SK-N-SH (cell line): Measurements from ENCODE around the gene PARD3B. TPM values are rescaled to one million over a fixed set of nuclear protein-coding genes. Genes with fewer than 3 reads are reported as not detected.
A peak's percentile ranks its signal among the peaks of the same experiment; 100 is the strongest.

ENCODE experiments used
- CTCF ChIA-PET: fragments of 300-600, 350-600 bp; formaldehyde crosslinking; extraction: SDS; loops from one replicate; lab custom pipeline; 2021; lab: Yijun Ruan, JAX
- POLR2A ChIA-PET: fragments of 350-600 bp; sonication (Branson Sonifier 250); formaldehyde crosslinking; extraction: SDS; loops from one replicate; lab custom pipeline; 2020; ENCODE audit warnings: antibody characterized with exemption, inconsistent platforms; lab: Yijun Ruan, JAX
- DNase-seq: peaks from one replicate; pipeline ENCODE4 v3.0.0; 2012
- H2AFZ ChIP-seq: fragments of 200-600 bp; sonication (generic); 2 replicates; pipeline ENCODE4 v1.8.1; 2016; ENCODE audit warnings: antibody characterized with exemption, mild to moderate bottlenecking, low read depth
- H3F3A ChIP-seq: fragments of 200-600 bp; sonication (generic); replicated peaks from 2 replicates; pipeline ENCODE3; 2016; ENCODE audit warnings: antibody characterized with exemption, mild to moderate bottlenecking; ENCODE audit not compliant: insufficient read depth
- H3K27ac ChIP-seq, 2 experiments: fragments of 200-500 bp in 1 of 2; fragments of 200-600 bp in 1 of 2; sonication (Bioruptor generic) in 1 of 2; sonication (generic), shearing (Covaris generic) in 1 of 2; 2 replicates each; pipeline versions ENCODE4 v1.5.1 to v1.6.1; 2014 to 2016; ENCODE audit warnings: low read depth in 2 of 2, inconsistent platforms in 1 of 2, low read length in 1 of 2, mild to moderate bottlenecking in 1 of 2, mixed read lengths in 1 of 2
- H3K27me3 ChIP-seq: fragments of 200-600 bp; sonication (generic), shearing (Covaris generic); 2 replicates; pipeline ENCODE4 v1.6.1; 2016; ENCODE audit warnings: mixed run types; ENCODE audit not compliant: insufficient read depth
- H3K36me3 ChIP-seq, 2 experiments: fragments of 200-500 bp in 1 of 2; fragments of 200-600 bp in 1 of 2; sonication (Bioruptor generic) in 1 of 2; sonication (generic) in 1 of 2; replicated peaks in 1 of 2; 2 replicates each; pipeline versions ENCODE3 to v1.5.1; 2014 to 2016; ENCODE audit warnings: low read length in 1 of 2, mild to moderate bottlenecking in 1 of 2; ENCODE audit not compliant: insufficient read depth in 2 of 2, control insufficient read depth in 1 of 2
- H3K4me1 ChIP-seq, 2 experiments: fragments of 200-500 bp in 1 of 2; fragments of 200-600 bp in 1 of 2; sonication (Bioruptor generic) in 1 of 2; sonication (generic), shearing (Covaris generic) in 1 of 2; 2 replicates each; pipeline versions ENCODE4 v1.5.1 to v1.6.1; 2014 to 2016; ENCODE audit warnings: low read depth in 1 of 2, low read length in 1 of 2, mixed run types in 1 of 2; ENCODE audit not compliant: insufficient read depth in 2 of 2, control insufficient read depth in 1 of 2
- H3K4me2 ChIP-seq: fragments of 200-600 bp; sonication (generic), shearing (Covaris generic); 2 replicates; pipeline ENCODE4 v1.6.1; 2017; ENCODE audit warnings: mixed run types
- H3K4me3 ChIP-seq, 2 experiments: fragments of 200-500 bp in 1 of 2; fragments of 200-600 bp in 1 of 2; sonication (Bioruptor generic) in 1 of 2; sonication (generic), shearing (Covaris generic) in 1 of 2; 2 replicates each; pipeline versions ENCODE4 v1.5.1 to v1.8.1; 2014 to 2016; ENCODE audit warnings: low read depth in 2 of 2, inconsistent platforms in 1 of 2, low read length in 1 of 2, mild to moderate bottlenecking in 1 of 2, mixed read lengths in 1 of 2, moderate library complexity in 1 of 2
- H3K79me2 ChIP-seq: fragments of 200-600 bp; sonication (generic); 2 replicates; pipeline ENCODE4 v1.8.1; 2017; ENCODE audit warnings: mild to moderate bottlenecking; ENCODE audit not compliant: insufficient read depth
- H3K9ac ChIP-seq: fragments of 200-600 bp; sonication (generic); 2 replicates; pipeline ENCODE4 v1.6.1; 2017; ENCODE audit warnings: mixed run types
- H3K9me2 ChIP-seq: fragments of 200-600 bp; sonication (generic); 2 replicates; pipeline ENCODE4 v1.6.1; 2017; ENCODE audit warnings: mixed run types
- H3K9me3 ChIP-seq: fragments of 200-600 bp; sonication (generic); 2 replicates; pipeline ENCODE4 v1.6.1; 2017; ENCODE audit warnings: mixed run types, mild to moderate bottlenecking, moderate library complexity
- H4K20me1 ChIP-seq: fragments of 200-600 bp; sonication (generic); 2 replicates; pipeline ENCODE4 v1.6.1; 2017; ENCODE audit warnings: mild to moderate bottlenecking, mixed run types; ENCODE audit not compliant: insufficient read depth
- ELF1 ChIP-seq: IDR thresholded peaks from 2 replicates; pipeline ENCODE4 v1.4.0; 2012
- EP300 ChIP-seq, 2 experiments: IDR thresholded peaks; 2 replicates each; pipeline versions ENCODE4 v1.4.0 to v1.6.1; 2012; ENCODE audit warnings: borderline replicate concordance in 1 of 2, low read depth in 1 of 2, low read length in 1 of 2
- FOSL2 ChIP-seq: IDR thresholded peaks from 2 replicates; pipeline ENCODE4 v1.4.0; 2012; ENCODE audit warnings: low read depth, mild to moderate bottlenecking, moderate library complexity, borderline replicate concordance
- FOXJ3 ChIP-seq: sonication (generic); formaldehyde crosslinking; IDR thresholded peaks from 2 replicates; pipeline ENCODE4 v1.5.1; 2020; ENCODE audit warnings: mild to moderate bottlenecking, missing genetic modification reagents
- GABPA ChIP-seq: IDR thresholded peaks from 2 replicates; pipeline ENCODE4 v1.4.0; 2012; ENCODE audit warnings: low read depth, mild to moderate bottlenecking
- IRF3 ChIP-seq: fragments of 150-350 bp; IDR thresholded peaks from 2 replicates; pipeline ENCODE4 v1.6.1; 2016; ENCODE audit warnings: mild to moderate bottlenecking, low read depth, low read length
- MAX ChIP-seq: IDR thresholded peaks from 2 replicates; pipeline ENCODE4 v1.4.0; 2012; ENCODE audit warnings: low read depth
- MEF2A ChIP-seq: IDR thresholded peaks from 2 replicates; pipeline ENCODE4 v1.4.0; 2012; ENCODE audit warnings: low read depth, borderline replicate concordance
- MXI1 ChIP-seq: IDR thresholded peaks from 2 replicates; pipeline ENCODE4 v1.6.1; 2012; ENCODE audit warnings: mild to moderate bottlenecking, low read depth, low read length, improper control_type of control experiment
- PBX3 ChIP-seq: IDR thresholded peaks from 2 replicates; pipeline ENCODE4; 2012
- RAD21 ChIP-seq: IDR thresholded peaks from 2 replicates; pipeline ENCODE4 v1.6.1; 2012; ENCODE audit warnings: mild to moderate bottlenecking, low read length
- RFX5 ChIP-seq: IDR thresholded peaks from 2 replicates; pipeline ENCODE4 v1.6.1; 2012; ENCODE audit warnings: mild to moderate bottlenecking, improper control_type of control experiment, low read length
- RXRA ChIP-seq: IDR thresholded peaks from 2 replicates; pipeline ENCODE4 v1.4.0; 2012; ENCODE audit warnings: low read depth, mild to moderate bottlenecking, borderline replicate concordance
- SIN3A ChIP-seq: IDR thresholded peaks from 2 replicates; pipeline ENCODE4 v1.6.1; 2012; ENCODE audit warnings: low read depth, mild to moderate bottlenecking, low read length, moderate library complexity, borderline replicate concordance
- TAF1 ChIP-seq: IDR thresholded peaks from 2 replicates; pipeline ENCODE4 v1.6.1; 2012; ENCODE audit warnings: low read depth, mild to moderate bottlenecking, low read length, moderate library complexity, borderline replicate concordance
- TCF12 ChIP-seq: IDR thresholded peaks from 2 replicates; pipeline ENCODE4 v1.4.0; 2012
- ZBTB33 ChIP-seq: IDR thresholded peaks from 2 replicates; pipeline ENCODE4 v1.4.0; 2012; ENCODE audit warnings: low read depth, borderline replicate concordance
- WGBS: methylation state at CpG from one replicate; pipeline ENCODE4 v1.1.6; 2017; ENCODE audit warnings: low lambda C conversion rate; 5-methylcytosine and 5-hydroxymethylcytosine counted together
- polyA plus RNA-seq, 3 experiments: library from polyadenylated mRNA; depleted of rRNA; stranded (reverse); fragments of >200 nt; gene quantifications; 2 replicates each; pipeline ENCODE4 v1.2.3, GENCODE V29; 2012

The PARD3B gene
- polyA plus RNA-seq, 1 of the 3 experiments (the other 2 are of a cell fraction): 0.87 TPM

- 100% methylated on average over 3 of the region's 3 CpGs for WGBS
- no peak for DNase-seq
- Histone ChIP-seq H3K9me2 (no peaks in the 10 kb centered on the region), H3K4me1 (peaks cover 0 to 19% of the 10 kb centered on the region in 2 experiments; a peak in 2 of 4 replicates), H4K20me1 (no peaks in the 10 kb centered on the region), H3K9me3 (no peaks in the 10 kb centered on the region), H3F3A (no peaks in the 10 kb centered on the region), H3K36me3 (no peaks in the 10 kb centered on the region), H2AFZ (no peak overlapping the region), H3K9ac (no peak overlapping the region), H3K4me3 (no peak overlapping the region), H3K27me3 (no peaks in the 10 kb centered on the region), H3K27ac (no peak overlapping the region), H3K79me2 (no peaks in the 10 kb centered on the region), H3K4me2 (no peak overlapping the region)
- TF ChIP-seq SIN3A (no peak), MXI1 (no peak), TCF12 (no peak), MEF2A (no peak), FOSL2 (no peak), RAD21 (no peak), GABPA (no peak)
- POLR2A ChIA-PET: no interaction called here
- CTCF ChIA-PET: interaction anchor here (1.1 kb wide), 1 partner anchor 315 kb away, joined by 3 read pairs; no protein-coding TSS in a partner anchor
Measured at GRCh38 chr2:205076405-205076804, 531.1 kb downstream of the PARD3B start.

GRCh38 chr2:205077159-205077558 is 531.9 kb downstream of the PARD3B start:
- ChIA-PET POLR2A (no interaction called here), CTCF (no interaction called here)
- H3K79me2 ChIP-seq: no peaks in the 10 kb centered on the region
- H3K9me3 ChIP-seq: no peaks in the 10 kb centered on the region
- H3F3A ChIP-seq: no peaks in the 10 kb centered on the region
- H2AFZ ChIP-seq: no peak overlapping the region
- H3K36me3 ChIP-seq: no peaks in the 10 kb centered on the region
- WGBS: 76% methylated on average over 3 of the region's 3 CpGs
- no peaks in the 10 kb centered on the region for H3K27me3 ChIP-seq
- no peak overlapping the region for H3K9ac ChIP-seq
- no peak overlapping the region; the same call in 1 of the 2 replicates for H3K4me2 ChIP-seq
- no peaks in the 10 kb centered on the region for H4K20me1 ChIP-seq
- no peak for DNase-seq
- no peaks in the 10 kb centered on the region for H3K9me2 ChIP-seq
- H3K27ac ChIP-seq: peak overlapping the region in 1 of 2 experiments; percentile 39; a peak in 1 of 4 replicates
- TF ChIP-seq GABPA (no peak), RXRA (no peak), EP300 (IDR thresholded peaks at IDR 0.05; ENCODE audit: borderline replicate concordance in 1 of 2, low read depth in 1 of 2, low read length in 1 of 2) (no peak), TCF12 (no peak), ZBTB33 (no peak), PBX3 (no peak), ELF1 (no peak), MAX (no peak), RFX5 (no peak), IRF3 (no peak), FOSL2 (no peak), FOXJ3 (no peak), MEF2A (no peak), SIN3A (no peak), TAF1 (no peak)
- peaks cover 0 to 19% of the 10 kb centered on the region in 2 experiments; a peak in 2 of 4 replicates for H3K4me1 ChIP-seq
- H3K4me3 ChIP-seq: no peak overlapping the region
